ENCODE results near the gene TRPC3. TPM values are rescaled to one million over a fixed set of nuclear protein-coding genes. Genes with fewer than 3 reads are reported as not detected.
A peak's percentile ranks its signal among the peaks of the same experiment; 100 is the strongest.
"Not testable (repeated sequence)": the region's sequence is repeated elsewhere in the genome, so short reads cannot be mapped to it uniquely, and the experiment has no call there.

TRPC3 gene
- total and polyA plus RNA-seq, 9 donors = 0.11 to 1.4 (median 0.30) TPM

GRCh38 chr4:121932212-121932974, 19.5 kb downstream of the TRPC3 start:
- WGBS, 3 donors = 75 to 86% (median 79%) methylated on average over 59 of the region's 59 CpGs
- DNase-seq = peak in 1 of 5 donors; percentile 13

GRCh38 chr4:121930304-121930703, 21.6 kb downstream of the TRPC3 start:
- WGBS, 3 donors = 21 to 46% (median 32%) methylated on average over 2 of the region's 2 CpGs
- DNase-seq = no peak
- Histone ChIP-seq H3K36me3 (no peaks in the 10 kb centered on the region), H3K4me1 (ENCODE audit: insufficient read depth) (no peaks in the 10 kb centered on the region), H3K27me3 (no peaks in the 10 kb centered on the region), H3K9me3 (no peaks in the 10 kb centered on the region), H3K27ac (no peak overlapping the region), H3K4me3 (no peak overlapping the region)
- intact Hi-C loops (cut with DNase I) = no loop called here
- TF ChIP-seq EP300 (IDR thresholded peaks at IDR 0.05) (no peak), CTCF (IDR thresholded peaks at IDR 0.05) (no peak), POLR2A (IDR thresholded peaks at IDR 0.05) (no peak)

More at GRCh38 chr4:121932212-121932974, 19.5 kb downstream of the TRPC3 start:
- intact Hi-C loops (cut with DNase I) = no loop called here
- no peak for TF ChIP-seq CTCF (IDR thresholded peaks at IDR 0.05)
- no peak for TF ChIP-seq EP300 (IDR thresholded peaks at IDR 0.05)
- TF ChIP-seq POLR2A (IDR thresholded peaks at IDR 0.05) = no peak
- no peaks in the 10 kb centered on the region for H3K4me1 ChIP-seq (ENCODE audit: insufficient read depth)
- H3K4me3 ChIP-seq = no peak overlapping the region
- no peaks in the 10 kb centered on the region for H3K9me3 ChIP-seq
- H3K27me3 ChIP-seq = no peaks in the 10 kb centered on the region
- H3K27ac ChIP-seq = no peak overlapping the region
- no peaks in the 10 kb centered on the region for H3K36me3 ChIP-seq

GRCh38 chr4:121927948-121928347, 23.9 kb downstream of the TRPC3 start:
- intact Hi-C loops (cut with DNase I) = no loop called here
- H3K27me3 ChIP-seq = no peaks in the 10 kb centered on the region
- no peak overlapping the region for H3K27ac ChIP-seq
- DNase-seq = no peak
- no peaks in the 10 kb centered on the region for H3K36me3 ChIP-seq
- 80 to 84% (median 82%) methylated on average over 1 of the region's 1 CpG for WGBS, 3 donors
- no peak for TF ChIP-seq CTCF (IDR thresholded peaks at IDR 0.05)
- no peak for TF ChIP-seq POLR2A (IDR thresholded peaks at IDR 0.05)
- H3K4me1 ChIP-seq (ENCODE audit: insufficient read depth) = no peaks in the 10 kb centered on the region
- H3K9me3 ChIP-seq = no peaks in the 10 kb centered on the region
- H3K4me3 ChIP-seq = no peak overlapping the region

- intact Hi-C loops (cut with DNase I); DNase-seq; H3K4me1 ChIP-seq (ENCODE audit: insufficient read depth); H3K4me3 ChIP-seq; H3K36me3 ChIP-seq; H3K9me3 ChIP-seq; H3K27me3 ChIP-seq; H3K27ac ChIP-seq: not testable (repeated sequence)
- WGBS, 3 donors = 85 to 93% (median 89%) methylated on average over 5 of the region's 5 CpGs
Measured at GRCh38 chr4:121926490-121926889, 25.4 kb downstream of the TRPC3 start.

- WGBS, 3 donors = 77 to 92% (median 90%) methylated on average over 1 of the region's 1 CpG
- no peak for DNase-seq
- Histone ChIP-seq H3K36me3 (no peaks in the 10 kb centered on the region), H3K27ac (no peak overlapping the region), H3K27me3 (no peaks in the 10 kb centered on the region), H3K4me3 (no peak overlapping the region), H3K9me3 (no peaks in the 10 kb centered on the region), H3K4me1 (ENCODE audit: insufficient read depth) (no peaks in the 10 kb centered on the region)
- intact Hi-C loops (cut with DNase I) = no loop called here
- TF ChIP-seq EP300 (IDR thresholded peaks at IDR 0.05) (no peak), CTCF (IDR thresholded peaks at IDR 0.05) (no peak), POLR2A (IDR thresholded peaks at IDR 0.05) (no peak)
Measured at GRCh38 chr4:121923306-121923705, 28.6 kb downstream of the TRPC3 start.

Data from ovary (tissue), 9 donors.